ENCODE results near the gene HSF2BP. TPM values are rescaled to one million over a fixed set of nuclear protein-coding genes. Genes with fewer than 3 reads are reported as not detected.

The HSF2BP gene
- total and polyA plus RNA-seq, 2 of the 8 experiments (the other 6 are each of a cell fraction or from before 2014, with no cell fraction given): 0.51 to 0.93 TPM

GRCh38 chr21:43631411-43632107, 27.7 kb downstream of the HSF2BP start:
- no peaks in the 10 kb centered on the region for H3K9me3 ChIP-seq (ENCODE audit: insufficient read depth in 2 of 2, low read depth in 1 of 2, low read length in 1 of 2)
- no peak overlapping the region for H3K23ac ChIP-seq (ENCODE audit: insufficient read length)
- no peak overlapping the region for H3K4me2 ChIP-seq (ENCODE audit: insufficient read depth in 1 of 2, low read depth in 2 of 2, low read length in 2 of 2)
- H4K8ac ChIP-seq (ENCODE audit: extremely low read depth, insufficient read depth, low read length): no peak overlapping the region; the same call in 1 of the 2 replicates
- POLR2A ChIA-PET (ENCODE audit: partially characterized antibody): no interaction called here
- no peaks in the 10 kb centered on the region for H3K4me1 ChIP-seq (replicated peaks in 1 of 4; ENCODE audit: control insufficient read depth in 3 of 4, insufficient read depth in 4 of 4, low read length in 3 of 4)
- no peak overlapping the region for H2BK15ac ChIP-seq (ENCODE audit: low read length)
- peak overlapping the region; percentile 59 for H3K56ac ChIP-seq (replicated peaks; ENCODE audit: insufficient read length, low read depth, low read length)
- no peak for TF ChIP-seq SP1 (IDR thresholded peaks at IDR 0.05; ENCODE audit: low read depth, low read length)
- TF ChIP-seq RNF2 (IDR thresholded peaks at IDR 0.05; ENCODE audit: borderline replicate concordance, low read depth, low read length, missing control alignments, poor library complexity, severe bottlenecking): no peak
- no peak for TF ChIP-seq TEAD4 (IDR thresholded peaks at IDR 0.05; ENCODE audit: low read depth, low read length)
- no peak for TF ChIP-seq TAF1 (IDR thresholded peaks at IDR 0.05; ENCODE audit: low read depth, low read length)
- TF ChIP-seq SIRT6 (IDR thresholded peaks at IDR 0.05; ENCODE audit: low read length): no peak
- TF ChIP-seq PHF8 (conservative IDR thresholded peaks at IDR 0.05; ENCODE audit: low read depth, low read length): no peak
- no peak for TF ChIP-seq CEBPB (IDR thresholded peaks at IDR 0.05; ENCODE audit: low read depth, low read length)
- no peak for TF ChIP-seq JUND (IDR thresholded peaks at IDR 0.05; ENCODE audit: low read length)
- no peak overlapping the region for H3K14ac ChIP-seq (ENCODE audit: insufficient read length)
- no peaks in the 10 kb centered on the region for H3K79me2 ChIP-seq (ENCODE audit: control insufficient read depth in 1 of 2, insufficient read depth in 2 of 2, low read length in 2 of 2)
- H3K23me2 ChIP-seq (ENCODE audit: low read depth, low read length): peaks cover 9% of the 10 kb centered on the region; the same call in 1 of the 2 replicates
- no peak overlapping the region for H2BK120ac ChIP-seq (replicated peaks; ENCODE audit: low read depth, low read length)
- CTCF ChIA-PET (ENCODE audit: partially characterized antibody): interaction anchor here (1.2 kb wide), 1 partner anchor 20 kb away, joined by 3 read pairs; no protein-coding TSS in a partner anchor
- no peak overlapping the region for H2BK12ac ChIP-seq (ENCODE audit: low read depth, low read length)
- 91% methylated on average over 9 of the region's 14 CpGs; no CpG with 5 or more reads in 1 of the 2 experiments for WGBS, 2 experiments (ENCODE audit: extremely low coverage in 1 of 2, insufficient coverage in 1 of 2, insufficient read length in 1 of 2, insufficient replicate concordance in 2 of 2, low coverage in 1 of 2, low lambda C conversion rate in 2 of 2, missing lambda C conversion rate in 1 of 2)
- peaks cover 0 to 1% of the 10 kb centered on the region in 2 experiments for H4K20me1 ChIP-seq (replicated peaks in 1 of 2; ENCODE audit: control insufficient read depth in 1 of 2, insufficient read depth in 2 of 2, low read length in 2 of 2)
- no peak overlapping the region for H2AK5ac ChIP-seq (ENCODE audit: low read depth, low read length)
- no peak overlapping the region for H4K91ac ChIP-seq (replicated peaks; ENCODE audit: insufficient read length, low read length)
- H3K4me3 ChIP-seq (ENCODE audit: extremely low read depth in 1 of 4, insufficient read depth in 2 of 4, low read depth in 3 of 4, low read length in 4 of 4): no peak overlapping the region
- H3K4ac ChIP-seq (replicated peaks; ENCODE audit: insufficient read length, low read depth, low read length): no peak overlapping the region
- no peaks in the 10 kb centered on the region for H3K36me3 ChIP-seq (ENCODE audit: control insufficient read depth in 2 of 4, insufficient read depth in 4 of 4, low read length in 3 of 4)
- H2BK5ac ChIP-seq (ENCODE audit: low read depth, low read length): no peak overlapping the region
- H3K27ac ChIP-seq (ENCODE audit: low read depth, low read length): no peak overlapping the region
- H3K79me1 ChIP-seq (ENCODE audit: low read depth, low read length): no peaks in the 10 kb centered on the region
- no peak overlapping the region for H3K9ac ChIP-seq (replicated peaks in 1 of 4; ENCODE audit: extremely low read depth in 1 of 4, low read depth in 3 of 4, low read length in 3 of 4)
- FAIRE-seq (no peak), DNase-seq (ENCODE audit: low read depth in 1 of 2, low spot score in 2 of 2) (no peak)
- no peak overlapping the region for H3K18ac ChIP-seq (ENCODE audit: extremely low read depth, low read length)
- H2BK20ac ChIP-seq (ENCODE audit: low read length): no peak overlapping the region
- no peaks in the 10 kb centered on the region for H3K27me3 ChIP-seq (replicated peaks in 1 of 4; ENCODE audit: control insufficient read depth in 3 of 4, extremely low read depth in 1 of 4, insufficient read depth in 3 of 4, low read length in 3 of 4)
- H4K5ac ChIP-seq (ENCODE audit: insufficient read length, low read depth, low read length): no peak overlapping the region
- no peak overlapping the region for H2AFZ ChIP-seq (ENCODE audit: low read length)
